Stimulated activated CD4-positive, alpha-beta T cell treated with anti-CD3 and anti-CD28 coated beads, Interleukin-12 subunit alpha, Interleukin-12 subunit beta, amount 100 ng/mL, for 4 hours (primary cell): Measurements from ENCODE around the gene PRLR.

Source experiments
- DNase-seq: peaks from one replicate; pipeline ENCODE4 v3.0.0-alpha.2; 2020

The PRLR gene

DNA sequence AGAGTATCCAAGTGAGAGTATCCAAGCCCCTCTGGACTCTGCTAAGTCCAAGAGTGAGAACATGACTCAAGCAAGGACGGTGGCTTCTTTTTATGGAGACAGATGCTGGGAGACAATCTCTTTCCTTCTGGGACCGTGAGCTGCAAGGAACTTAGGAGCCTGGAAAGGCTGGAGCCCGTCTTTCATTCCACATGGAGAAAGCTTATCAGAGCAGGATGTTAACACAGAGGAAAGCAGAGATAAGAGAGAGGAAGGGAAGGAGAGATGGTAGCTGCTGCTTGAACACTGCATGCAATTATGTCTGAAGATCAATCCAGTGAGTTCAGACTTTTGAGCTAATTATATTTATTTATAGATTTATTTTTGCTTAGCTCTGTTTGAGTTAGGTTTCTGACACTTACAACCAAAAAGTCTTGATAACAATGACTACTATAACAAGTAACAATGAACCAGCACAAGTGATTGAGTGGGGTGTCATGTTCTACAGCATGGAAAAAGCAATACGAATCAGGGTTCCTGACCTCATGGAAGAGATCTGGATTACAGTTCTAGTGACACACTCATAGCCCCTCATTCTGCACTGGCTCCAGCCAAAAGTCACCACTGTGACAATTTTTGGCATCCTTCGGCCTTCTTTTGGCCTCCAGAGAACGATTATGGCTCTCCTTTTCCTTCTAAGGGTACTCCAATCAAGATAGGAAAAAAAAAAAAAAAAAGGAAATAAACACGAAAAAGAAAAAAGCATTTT is 71.5 kb downstream of the PRLR start:
- DNase-seq, result no peak

DNA sequence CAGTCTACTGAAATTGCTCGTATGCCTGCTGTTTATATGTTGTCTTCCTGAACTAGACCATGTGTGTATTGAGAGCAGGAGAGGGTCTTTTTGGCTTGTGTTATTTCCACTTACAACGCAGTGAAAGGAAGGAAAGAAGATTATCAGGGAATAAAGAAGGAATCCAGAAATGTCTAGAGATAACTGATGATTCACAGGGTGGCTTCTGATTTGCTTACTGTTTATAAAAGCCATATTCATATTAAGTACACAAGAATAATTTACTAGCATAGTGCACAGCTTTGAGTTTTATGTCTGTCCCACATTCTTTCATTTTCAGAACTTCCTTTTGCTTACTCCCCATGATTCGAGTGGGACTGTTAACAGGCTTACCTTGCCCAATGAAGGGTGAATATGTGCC is 72.1 kb downstream of the PRLR start:
- DNase-seq, result no peak

DNA sequence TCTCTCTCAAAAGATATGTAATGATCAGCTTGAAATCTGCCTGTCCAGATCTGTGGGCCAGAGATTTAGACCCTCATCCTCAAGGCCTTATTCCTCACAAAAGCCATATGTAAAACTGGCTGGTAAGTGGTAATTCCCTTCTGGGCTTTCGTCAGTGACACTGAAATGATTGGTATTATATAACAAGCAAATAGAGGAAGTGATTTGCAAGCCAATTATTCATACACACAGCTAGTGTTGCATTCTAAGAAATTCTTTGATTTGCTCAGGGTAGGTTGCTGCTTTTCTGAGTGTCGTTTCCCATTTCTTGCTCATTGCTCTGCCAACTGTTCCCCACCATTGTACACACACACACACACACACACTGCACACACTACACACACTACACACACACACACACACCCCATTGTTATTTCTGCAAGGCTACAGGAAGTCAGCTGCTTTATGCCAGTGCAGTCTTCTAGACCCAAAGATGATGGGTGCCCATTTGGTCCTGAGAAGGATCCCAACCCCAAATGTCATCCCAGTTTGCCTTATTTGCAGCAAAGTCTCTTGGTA is 76.8 kb downstream of the PRLR start:
- no peak for DNase-seq

DNA sequence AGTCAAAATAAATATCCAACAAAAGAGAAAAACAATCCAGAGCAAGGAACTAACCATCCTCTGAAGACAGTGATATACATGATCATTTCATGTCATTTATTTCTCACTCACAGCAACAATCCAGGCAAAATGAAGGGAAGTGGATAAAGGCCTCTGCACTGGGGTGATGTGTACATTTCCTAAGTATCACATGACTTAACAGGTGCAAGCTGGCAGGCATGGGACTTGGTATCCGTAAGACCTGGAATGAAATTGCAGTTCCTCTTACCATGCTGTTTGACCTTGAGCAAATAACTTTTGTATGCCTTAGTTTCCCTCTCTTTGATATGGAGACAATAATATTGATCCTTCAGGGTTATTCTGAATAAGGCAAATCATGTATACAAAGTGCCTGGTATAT is 77.6 kb downstream of the PRLR start:
- no peak for DNase-seq

DNA sequence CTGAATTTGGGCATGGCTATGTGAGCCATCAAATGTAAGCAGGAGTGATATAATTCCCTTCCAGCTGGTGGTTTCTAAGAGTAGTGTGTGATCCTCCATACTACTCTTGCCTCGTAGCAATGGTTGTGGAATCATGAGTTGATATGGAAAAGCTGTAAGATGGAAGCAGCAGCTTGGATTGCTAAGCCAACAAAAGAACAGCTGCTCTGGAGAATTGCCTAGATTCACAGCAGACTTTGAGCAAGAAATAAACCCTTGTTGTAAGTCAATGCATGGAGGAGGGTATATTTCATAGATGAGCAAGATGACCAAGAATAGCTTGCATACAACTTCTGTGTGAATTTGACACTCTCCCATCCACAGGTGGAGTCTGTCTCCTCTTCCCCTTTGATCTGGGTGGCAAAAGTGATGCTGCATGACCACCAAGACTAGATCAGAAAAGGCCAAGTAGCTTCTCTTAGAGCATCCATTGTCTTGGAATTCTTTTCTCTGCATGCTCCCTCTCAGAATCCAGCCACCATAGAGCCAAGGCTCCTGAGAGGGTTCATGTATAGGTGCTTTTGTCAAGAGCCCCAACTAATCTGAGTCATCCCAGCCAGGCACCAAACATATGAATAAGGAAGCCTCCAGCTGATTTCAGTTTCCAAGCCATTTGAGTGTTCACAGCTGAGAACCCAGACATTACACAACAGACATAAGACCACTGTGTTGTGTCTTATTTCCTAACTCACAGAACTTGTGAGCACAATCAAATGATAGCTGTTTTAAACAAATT is 79.0 kb downstream of the PRLR start:
- no peak for DNase-seq

DNA sequence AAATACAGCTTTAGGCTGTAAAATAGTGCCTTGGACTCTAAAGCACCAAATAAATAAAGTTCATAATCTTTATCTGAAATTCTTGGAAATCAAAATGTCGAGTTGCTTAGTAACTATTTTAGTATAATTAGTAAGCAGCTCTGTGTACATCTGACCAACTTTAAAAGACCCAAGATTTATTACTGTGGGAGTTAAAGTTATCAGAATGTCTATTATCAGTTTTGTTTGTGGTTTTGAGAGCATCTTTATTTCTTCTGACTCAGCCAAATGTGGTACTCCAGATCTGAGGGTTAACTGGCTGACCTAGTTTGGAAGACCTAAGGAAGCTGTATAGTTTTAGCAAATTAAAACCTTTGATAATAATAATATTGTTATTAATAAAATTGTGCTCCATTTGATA is 81.2 kb downstream of the PRLR start:
- no peak for DNase-seq

DNA sequence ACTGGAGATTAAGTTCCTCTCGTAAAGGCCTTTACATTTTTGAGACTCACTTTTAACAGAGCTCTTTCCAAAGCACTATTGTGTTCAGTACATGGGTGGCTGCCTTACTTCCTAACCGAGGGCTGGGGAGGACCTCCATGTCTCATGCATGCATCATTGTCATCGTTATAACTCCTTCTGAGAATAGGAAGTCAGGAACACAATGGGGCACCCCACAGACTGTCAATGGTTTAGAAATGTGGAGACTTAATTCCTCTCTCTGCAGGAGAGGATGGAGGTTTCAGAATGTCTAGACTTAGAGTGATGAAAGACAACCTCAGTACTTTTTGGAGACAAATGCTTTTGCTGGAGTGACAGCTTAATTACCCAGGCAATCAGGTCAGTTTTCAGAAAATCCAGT is 83.9 kb downstream of the PRLR start:
- DNase-seq, result no peak

DNA sequence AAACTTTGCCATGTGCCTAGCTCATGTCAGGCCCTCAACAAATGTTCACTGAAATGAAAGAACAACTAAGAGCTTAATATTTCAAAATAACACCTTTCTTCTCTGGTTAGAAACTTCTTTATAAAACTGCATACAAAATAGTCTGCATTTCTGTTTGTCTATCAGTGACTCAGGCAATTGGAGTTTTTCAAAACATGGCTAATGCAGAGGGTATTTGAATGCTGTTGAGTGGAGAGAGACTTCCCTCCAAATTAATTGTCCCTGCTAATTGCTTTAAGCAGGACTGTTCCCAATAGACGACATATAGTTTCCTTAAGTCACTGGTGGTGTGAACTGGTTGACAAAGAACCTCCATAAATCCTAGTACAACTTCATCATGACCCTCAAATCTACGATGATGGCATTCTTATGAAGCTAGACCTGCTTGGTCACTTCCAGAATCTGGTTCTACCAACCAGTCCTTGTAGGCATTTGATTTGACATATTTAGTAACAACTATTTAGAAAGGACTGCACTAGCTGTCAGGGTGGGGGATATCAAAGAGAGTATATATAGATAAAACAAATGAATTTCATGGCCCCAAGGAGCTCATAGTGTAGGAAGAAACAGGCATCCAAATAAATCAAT is 84.5 kb downstream of the PRLR start:
- DNase-seq, result no peak

DNA sequence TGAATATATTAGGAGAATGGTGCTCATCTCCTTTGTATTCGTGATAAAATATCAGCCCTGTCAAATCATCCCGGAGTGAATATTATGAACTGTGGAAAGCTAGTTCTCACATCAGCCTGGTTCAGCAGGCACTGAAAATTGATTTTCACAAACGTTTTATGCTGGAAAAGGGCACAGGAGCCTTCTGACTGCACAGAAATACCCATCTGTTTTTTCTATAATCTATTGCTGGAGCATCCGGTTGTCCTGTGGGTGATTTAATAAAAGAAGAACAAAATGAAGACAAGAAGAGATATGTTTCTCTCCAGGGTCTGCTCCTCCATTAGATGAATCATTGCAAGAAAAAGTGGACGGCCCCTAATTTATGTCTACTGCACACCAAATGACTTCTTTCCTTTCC is 85.3 kb downstream of the PRLR start:
- DNase-seq, result no peak

DNA sequence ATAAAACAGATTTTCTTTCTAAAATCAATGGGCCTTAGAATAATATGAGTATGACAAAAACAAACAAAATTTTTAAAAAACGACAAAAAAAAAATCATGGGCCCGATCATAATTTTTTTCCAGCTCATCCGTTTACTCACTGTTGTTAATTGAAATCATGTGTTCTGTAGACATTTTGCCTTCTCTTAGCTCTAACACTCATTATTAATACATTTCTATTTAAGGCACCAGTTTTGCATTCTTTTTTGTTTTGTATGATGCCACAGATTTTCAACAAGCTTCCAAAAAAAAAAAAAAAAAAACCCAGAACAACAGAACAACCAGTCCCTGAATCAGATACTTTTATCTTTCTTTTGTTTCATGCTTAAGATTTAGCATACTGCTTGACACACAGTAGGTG is 86.4 kb downstream of the PRLR start:
- DNase-seq, result no peak

DNA sequence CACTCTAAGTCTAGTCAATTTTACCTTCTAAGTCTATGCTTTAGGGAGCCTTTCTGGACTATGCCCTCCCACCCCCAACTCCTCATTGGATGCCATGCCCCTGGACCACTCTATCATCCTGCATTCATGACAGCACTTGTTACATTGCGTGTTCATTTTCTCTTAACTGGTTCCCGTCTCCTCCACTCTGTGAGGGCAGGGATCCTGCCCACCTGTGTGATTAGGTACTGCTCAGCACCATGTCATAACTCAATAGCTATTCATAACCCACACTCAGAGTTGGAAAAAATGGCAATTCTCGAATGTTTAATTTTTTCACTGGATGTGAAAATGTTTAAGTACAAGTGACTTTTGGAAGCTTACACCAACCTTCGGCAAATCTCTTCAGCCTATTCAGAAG is 88.5 kb downstream of the PRLR start:
- DNase-seq, result no peak

DNA sequence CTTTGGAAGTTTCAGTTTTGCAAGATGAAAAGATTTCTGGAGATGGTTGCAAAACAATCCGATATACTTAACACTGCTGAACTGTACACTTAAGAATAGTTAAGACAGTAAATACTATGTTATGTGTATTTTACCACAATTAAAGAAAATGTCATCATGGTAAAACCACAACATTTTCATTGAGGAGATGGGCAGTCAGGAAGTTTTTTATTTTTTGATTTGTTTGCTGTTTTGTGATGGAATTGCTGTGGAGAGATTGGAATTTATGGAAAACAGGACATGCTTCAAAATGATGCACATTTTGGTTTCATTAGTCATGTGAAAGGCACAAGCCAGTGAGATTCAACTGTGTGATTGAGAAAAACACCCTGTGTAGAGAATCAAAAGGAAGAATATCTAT is 92.1 kb downstream of the PRLR start:
- no peak for DNase-seq

DNA sequence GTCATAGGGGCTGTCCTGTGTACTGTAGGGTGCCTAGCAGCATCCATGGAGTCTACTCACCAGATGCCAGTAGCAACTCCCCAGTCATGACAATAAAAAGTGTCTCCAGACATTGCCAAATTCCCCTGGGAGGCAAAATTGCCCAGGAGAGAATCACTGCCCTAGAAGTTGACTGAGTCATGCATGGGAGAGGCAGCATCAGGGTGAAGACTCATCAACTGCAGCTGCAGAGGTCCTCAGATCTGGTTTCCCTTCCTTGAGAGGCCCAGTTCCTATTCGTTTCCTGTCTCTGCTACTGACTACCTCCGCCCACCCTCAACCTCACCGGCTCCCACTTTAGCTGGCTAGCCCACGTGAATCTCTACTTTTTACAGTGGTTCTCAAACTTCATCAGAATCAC is 93.9 kb downstream of the PRLR start:
- DNase-seq, result no peak

DNA sequence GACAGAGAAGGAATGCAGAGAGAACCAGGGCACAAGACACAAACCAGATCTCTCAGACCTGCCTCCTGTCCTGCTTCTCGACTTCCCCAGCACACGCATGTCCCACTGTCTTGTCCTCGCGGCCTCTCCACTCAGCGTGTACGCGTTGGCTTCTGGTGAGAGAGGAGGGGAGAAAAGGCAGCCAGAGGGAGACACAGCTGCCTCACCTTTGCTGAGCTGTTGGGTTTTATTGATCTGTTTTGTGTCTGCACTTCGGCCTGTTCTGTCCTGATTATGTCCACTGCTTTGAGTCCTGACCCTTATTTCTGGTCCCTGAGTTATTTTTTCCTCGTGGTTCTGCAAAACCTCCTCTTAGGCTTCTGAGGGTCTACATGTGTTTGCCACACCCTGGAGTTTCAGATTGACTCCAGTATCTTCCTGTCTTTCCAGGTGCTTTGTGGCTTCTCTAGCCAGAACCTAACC is 95.0 kb downstream of the PRLR start:
- DNase-seq, result no peak

DNA sequence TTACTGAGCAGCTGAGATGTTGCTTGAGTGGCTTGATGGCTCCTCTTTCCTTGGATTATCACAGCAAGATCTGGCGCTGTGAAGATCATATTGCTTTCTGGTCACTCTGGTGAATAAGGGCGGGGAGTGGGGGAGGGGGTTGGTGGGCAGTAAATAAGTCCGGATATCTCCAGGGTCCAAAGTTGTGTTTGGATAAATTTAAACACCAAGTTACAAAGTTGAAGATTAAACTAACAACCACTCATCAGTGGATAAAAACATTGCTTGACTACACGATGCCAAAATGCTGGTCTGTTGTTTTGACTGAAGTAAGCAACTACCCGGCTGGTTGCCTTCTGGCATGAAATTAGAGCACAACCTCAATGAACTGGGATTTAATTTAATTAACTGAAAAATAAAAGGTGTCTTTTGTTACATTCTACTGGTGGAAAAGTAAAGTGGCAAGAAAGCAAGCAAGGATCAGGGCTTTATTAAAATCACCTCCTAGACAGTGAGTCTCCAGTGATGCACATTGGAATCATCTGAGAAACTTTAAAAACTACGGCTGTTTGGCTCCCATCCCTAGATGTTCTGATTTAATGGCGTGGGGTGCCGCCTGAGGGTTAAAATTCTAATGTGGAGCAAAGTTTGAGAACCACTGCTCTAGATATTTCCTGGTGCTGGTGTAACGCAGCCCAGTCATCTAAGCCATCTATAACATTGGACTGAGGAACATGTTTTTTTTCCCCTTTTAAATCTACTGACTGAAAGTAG is 95.8 kb downstream of the PRLR start:
- DNase-seq, result no peak

DNA sequence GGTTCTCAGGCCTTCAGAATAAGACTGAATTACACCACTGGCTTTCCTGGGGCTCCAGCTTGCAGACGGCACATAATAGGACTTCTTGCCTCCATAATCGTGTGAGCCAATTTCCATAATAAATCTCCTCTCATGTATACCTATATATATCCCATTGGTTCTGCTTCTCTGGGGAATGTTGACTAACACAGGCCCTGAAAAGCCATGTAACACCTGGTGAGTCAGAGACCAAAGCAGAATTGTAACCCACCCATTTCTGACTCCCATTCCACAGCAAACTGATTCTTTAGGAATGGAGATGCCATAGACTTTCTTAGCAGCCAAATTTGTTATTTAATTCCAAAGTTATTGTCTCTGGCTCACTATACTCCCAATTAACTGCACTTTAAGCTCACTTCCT is 97.1 kb downstream of the PRLR start:
- DNase-seq, result no peak

DNA sequence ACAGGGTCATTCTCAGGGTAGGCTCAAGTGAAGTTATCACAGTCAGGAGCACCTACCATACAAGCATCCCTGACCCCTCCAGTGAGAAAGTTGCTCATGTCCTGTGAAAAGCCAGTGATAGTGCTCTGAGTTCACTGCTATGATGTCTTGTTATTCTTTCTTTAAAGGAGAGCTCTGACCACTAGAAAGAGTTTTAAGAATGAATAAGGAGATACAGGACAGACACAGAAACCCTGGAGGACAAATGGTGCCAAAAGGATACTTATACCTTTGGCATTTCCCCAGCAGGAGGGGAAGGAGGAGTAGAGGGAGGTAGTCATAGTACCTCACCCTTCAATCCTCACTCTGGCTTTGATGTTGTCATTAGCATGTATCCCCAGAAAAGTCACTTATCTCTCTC is 98.6 kb downstream of the PRLR start:
- no peak for DNase-seq

DNA sequence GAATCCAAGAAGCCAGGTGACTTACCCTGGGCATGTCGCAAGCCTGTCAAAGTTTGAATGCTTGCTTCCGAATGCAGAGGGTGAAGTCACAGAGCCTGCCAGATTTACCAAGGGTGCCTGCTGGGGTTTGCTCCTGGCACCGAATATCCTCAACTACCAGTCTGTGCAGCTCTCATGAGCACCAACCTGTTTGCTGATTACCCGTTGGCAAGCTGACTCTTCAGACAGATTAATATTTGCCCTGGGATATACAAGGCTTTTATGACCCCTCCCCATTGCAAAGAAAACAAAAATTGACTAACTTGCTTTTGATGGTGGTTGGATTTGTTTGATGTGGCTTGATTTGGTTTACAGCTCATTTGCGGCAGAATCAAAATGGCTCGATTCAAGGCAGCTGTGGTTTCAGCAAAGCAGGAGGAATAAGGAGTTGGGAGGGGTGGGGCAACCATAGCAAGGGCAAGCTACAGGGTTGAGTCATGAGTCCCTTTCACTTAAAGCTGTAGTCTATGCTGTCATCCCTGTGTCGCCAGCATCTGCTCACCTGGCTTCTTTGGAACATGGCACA is 100.3 kb downstream of the PRLR start:
- peak; percentile 15 for DNase-seq

DNA sequence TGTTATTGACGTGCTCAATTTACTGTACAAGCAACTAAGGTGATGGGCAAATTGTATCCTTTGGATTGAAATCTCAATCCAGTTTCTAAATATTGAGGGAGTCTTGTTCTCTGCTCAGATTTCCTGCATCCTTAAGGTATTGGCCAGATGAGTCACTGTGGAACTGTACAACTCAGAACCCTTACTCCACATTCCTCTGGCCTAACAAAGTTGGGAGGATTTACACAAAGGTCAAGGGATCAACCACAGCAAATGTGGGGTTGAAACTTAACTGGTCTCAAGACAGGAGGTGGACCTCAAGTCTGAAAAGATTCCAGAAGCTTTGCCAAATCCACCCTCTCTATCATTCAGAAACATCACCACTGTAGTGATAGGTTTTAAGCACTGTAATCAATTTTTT is 101.0 kb downstream of the PRLR start:
- DNase-seq, result no peak

DNA sequence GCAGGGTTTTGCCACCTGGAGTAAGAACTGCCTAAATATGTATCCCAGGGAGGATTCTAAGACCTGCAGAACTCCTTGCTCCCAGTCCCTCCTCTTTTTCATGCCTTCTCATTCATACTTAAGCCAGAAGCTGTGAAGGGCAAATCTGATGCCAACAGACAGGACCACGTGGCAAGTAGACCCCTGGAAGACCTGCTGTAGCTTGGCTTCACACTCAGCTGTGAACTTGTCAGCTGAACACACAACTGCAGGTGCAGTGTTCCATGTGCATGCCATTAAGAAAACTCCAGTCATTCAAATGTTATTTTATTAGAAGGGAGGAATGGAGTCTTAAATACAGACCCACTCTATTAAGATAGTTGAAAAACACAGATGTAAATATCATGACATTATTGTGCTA is 103.3 kb downstream of the PRLR start:
- DNase-seq, result no peak

DNA sequence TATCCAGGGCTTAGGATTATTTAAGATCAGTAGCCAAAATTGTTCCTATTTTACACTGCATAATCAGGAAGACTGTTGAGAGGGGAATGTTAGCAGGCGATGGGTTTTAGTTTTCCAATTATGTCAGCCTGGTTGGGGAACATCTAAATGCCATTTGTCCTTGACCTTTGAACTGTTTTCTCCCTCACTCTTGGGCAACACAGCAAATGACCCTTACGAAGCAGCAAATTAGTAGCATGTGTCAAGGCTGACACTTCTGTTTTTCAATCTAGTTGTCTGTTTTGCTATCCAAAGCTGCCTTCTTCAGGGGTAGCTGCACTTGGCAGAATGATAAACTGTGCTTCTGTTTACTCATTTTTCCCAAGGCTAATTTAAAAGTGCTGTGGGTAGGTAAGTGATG is 104.5 kb downstream of the PRLR start:
- no peak for DNase-seq

DNA sequence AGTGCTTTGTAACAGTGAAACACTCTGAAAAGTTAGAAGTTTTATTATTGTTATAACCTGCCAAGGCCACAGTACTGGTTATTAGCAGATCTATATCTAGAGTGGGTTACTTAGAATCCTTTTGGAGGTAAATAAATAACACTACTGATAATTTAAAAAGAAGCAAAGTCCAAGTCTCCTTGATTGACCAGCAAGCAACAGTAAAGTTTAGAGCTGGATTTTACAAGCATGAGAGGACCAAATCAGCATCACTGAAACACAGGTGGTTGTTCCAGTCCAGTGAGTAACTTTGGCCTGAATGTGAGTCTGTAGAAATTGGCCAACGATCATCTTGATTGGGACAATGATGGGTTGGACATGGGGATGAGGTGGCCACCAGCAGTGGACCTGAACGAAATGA is 105.4 kb downstream of the PRLR start:
- no peak for DNase-seq

DNA sequence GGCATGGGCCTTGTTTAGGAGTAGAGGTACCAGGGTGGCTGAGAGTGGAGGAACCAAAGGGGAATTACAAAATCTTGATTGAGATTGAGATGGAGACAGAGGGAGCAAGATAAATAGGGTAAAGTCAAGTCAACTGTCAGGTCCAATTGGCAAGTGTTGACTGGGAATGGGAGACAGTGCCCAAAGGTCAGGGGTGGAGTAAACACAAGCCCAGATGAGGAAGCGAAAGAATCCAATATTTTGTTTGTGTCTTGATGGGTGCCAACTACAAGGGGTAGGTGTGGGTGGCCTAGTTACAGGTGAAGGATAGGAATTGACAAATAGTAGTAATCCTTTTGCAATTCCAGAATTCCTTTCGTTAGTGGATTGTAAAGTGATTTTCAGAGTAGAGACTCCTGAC is 107.5 kb downstream of the PRLR start:
- DNase-seq, result no peak
